ENCODE data around the gene WDR91.

Gene WDR91

GRCh38 chr7:135190703-135191102 lies 20.6 kb downstream of the WDR91 start:
- peaks cover 11% of the 10 kb centered on the region; the same call in 1 of the 2 replicates for H3K36me3 ChIP-seq (ENCODE audit: insufficient read depth, low read length)
- no peak overlapping the region for H3K9ac ChIP-seq (ENCODE audit: low read depth, low read length, poor library complexity, severe bottlenecking)
- no peak for TF ChIP-seq EZH2phosphoT487 (IDR thresholded peaks at IDR 0.05; ENCODE audit: borderline replicate concordance)
- no peak for TF ChIP-seq CTCF (conservative IDR thresholded peaks at IDR 0.05; ENCODE audit: low read length)
- H3K4me2 ChIP-seq (ENCODE audit: low read depth, low read length, poor library complexity, severe bottlenecking), result no peak overlapping the region
- H3K9me2 ChIP-seq (replicated peaks; ENCODE audit: low read depth, low read length), result no peaks in the 10 kb centered on the region
- no peak overlapping the region for H2AFZ ChIP-seq (ENCODE audit: low read length)
- H3K4me3 ChIP-seq (ENCODE audit: low read length, poor library complexity, severe bottlenecking), result no peak overlapping the region
- no peaks in the 10 kb centered on the region for H3F3A ChIP-seq (ENCODE audit: low read depth)
- no peaks in the 10 kb centered on the region for H3K27me3 ChIP-seq (ENCODE audit: insufficient read depth, low read length, poor library complexity, severe bottlenecking)
- H3K79me2 ChIP-seq (ENCODE audit: insufficient read depth, low read length), result no peaks in the 10 kb centered on the region
- H4K20me1 ChIP-seq (ENCODE audit: insufficient read depth, low read length, poor library complexity, severe bottlenecking), result no peaks in the 10 kb centered on the region
- no peaks in the 10 kb centered on the region for H3K9me3 ChIP-seq (ENCODE audit: insufficient read depth, low read depth, low read length)
- peaks cover 6% of the 10 kb centered on the region for H3K4me1 ChIP-seq (ENCODE audit: insufficient read depth, low read length, poor library complexity, severe bottlenecking)

- H2AFZ ChIP-seq (ENCODE audit: low read length), result no peak overlapping the region
- peaks cover 6% of the 10 kb centered on the region for H3K4me1 ChIP-seq (ENCODE audit: insufficient read depth, low read length, poor library complexity, severe bottlenecking)
- no peaks in the 10 kb centered on the region for H3K9me3 ChIP-seq (ENCODE audit: insufficient read depth, low read depth, low read length)
- H3K36me3 ChIP-seq (ENCODE audit: insufficient read depth, low read length), result peaks cover 16% of the 10 kb centered on the region; the same call in 1 of the 2 replicates
- no peak overlapping the region for H3K9ac ChIP-seq (ENCODE audit: low read depth, low read length, poor library complexity, severe bottlenecking)
- no peaks in the 10 kb centered on the region for H3F3A ChIP-seq (ENCODE audit: low read depth)
- H3K79me2 ChIP-seq (ENCODE audit: insufficient read depth, low read length), result no peaks in the 10 kb centered on the region
- TF ChIP-seq CTCF (conservative IDR thresholded peaks at IDR 0.05; ENCODE audit: low read length) (no peak), EZH2phosphoT487 (IDR thresholded peaks at IDR 0.05; ENCODE audit: borderline replicate concordance) (no peak)
- no peak overlapping the region for H3K4me2 ChIP-seq (ENCODE audit: low read depth, low read length, poor library complexity, severe bottlenecking)
- no peaks in the 10 kb centered on the region for H3K9me2 ChIP-seq (replicated peaks; ENCODE audit: low read depth, low read length)
- H3K27me3 ChIP-seq (ENCODE audit: insufficient read depth, low read length, poor library complexity, severe bottlenecking), result no peaks in the 10 kb centered on the region
- no peak overlapping the region for H3K4me3 ChIP-seq (ENCODE audit: low read length, poor library complexity, severe bottlenecking)
- no peaks in the 10 kb centered on the region for H4K20me1 ChIP-seq (ENCODE audit: insufficient read depth, low read length, poor library complexity, severe bottlenecking)
Measured at GRCh38 chr7:135189961-135190360, 21.4 kb downstream of the WDR91 start.

GRCh38 chr7:135189221-135189662 lies 22.1 kb downstream of the WDR91 start:
- H3K4me2 ChIP-seq (ENCODE audit: low read depth, low read length, poor library complexity, severe bottlenecking), result no peak overlapping the region
- H3K4me3 ChIP-seq (ENCODE audit: low read length, poor library complexity, severe bottlenecking), result no peak overlapping the region
- H4K20me1 ChIP-seq (ENCODE audit: insufficient read depth, low read length, poor library complexity, severe bottlenecking), result no peaks in the 10 kb centered on the region
- peaks cover 6% of the 10 kb centered on the region for H3K4me1 ChIP-seq (ENCODE audit: insufficient read depth, low read length, poor library complexity, severe bottlenecking)
- H3K79me2 ChIP-seq (ENCODE audit: insufficient read depth, low read length), result no peaks in the 10 kb centered on the region
- H2AFZ ChIP-seq (ENCODE audit: low read length), result no peak overlapping the region
- no peaks in the 10 kb centered on the region for H3F3A ChIP-seq (ENCODE audit: low read depth)
- no peak for TF ChIP-seq CTCF (conservative IDR thresholded peaks at IDR 0.05; ENCODE audit: low read length)
- TF ChIP-seq EZH2phosphoT487 (IDR thresholded peaks at IDR 0.05; ENCODE audit: borderline replicate concordance), result no peak
- H3K9me3 ChIP-seq (ENCODE audit: insufficient read depth, low read depth, low read length), result no peaks in the 10 kb centered on the region
- no peak overlapping the region for H3K9ac ChIP-seq (ENCODE audit: low read depth, low read length, poor library complexity, severe bottlenecking)
- H3K27me3 ChIP-seq (ENCODE audit: insufficient read depth, low read length, poor library complexity, severe bottlenecking), result no peaks in the 10 kb centered on the region
- H3K9me2 ChIP-seq (replicated peaks; ENCODE audit: low read depth, low read length), result no peaks in the 10 kb centered on the region
- H3K36me3 ChIP-seq (ENCODE audit: insufficient read depth, low read length), result peaks cover 16% of the 10 kb centered on the region; the same call in 1 of the 2 replicates
